Measurements from ENCODE around the gene C6. TPM values are rescaled to one million over a fixed set of nuclear protein-coding genes. Genes with fewer than 3 reads are reported as not detected.

The C6 gene
- total RNA-seq, 1 experiment from 2014 or later, result not detected

DNA sequence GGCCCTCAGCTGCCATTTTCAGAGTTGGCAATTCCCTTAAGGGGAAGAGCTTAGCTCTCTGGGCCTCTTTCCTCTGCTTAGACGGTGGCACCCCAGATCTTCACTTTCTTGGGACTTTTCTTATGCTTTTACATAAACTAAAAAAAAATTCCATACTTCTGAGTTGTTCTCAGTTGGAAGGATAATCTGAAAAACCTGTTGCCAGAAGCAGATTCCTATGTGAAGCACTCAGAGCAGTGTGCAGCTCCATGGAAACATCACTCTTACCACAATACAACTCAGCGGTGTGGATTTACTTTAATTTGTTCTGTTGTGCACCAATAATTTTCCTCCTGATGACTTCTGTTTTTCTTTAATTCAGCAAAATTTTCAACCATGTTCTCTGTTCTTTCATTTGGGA is 98.1 kb downstream of the C6 start:
- no TSS peak for BruUV-seq (replicated peaks)
- intact Hi-C loops (cut with micrococcal nuclease; ENCODE audit: unreplicated experiment), result no loop called here
- Histone ChIP-seq H3K27me3 (replicated peaks; ENCODE audit: control insufficient read depth, insufficient read depth, low read length) (no peaks in the 10 kb centered on the region), H3K36me3 (ENCODE audit: control insufficient read depth, insufficient read depth, low read length) (no peaks in the 10 kb centered on the region), H3K4me3 (ENCODE audit: low read depth, low read length) (no peak overlapping the region), H3K9me3 (no peaks in the 10 kb centered on the region), H3K4me1 (no peaks in the 10 kb centered on the region)
- TF ChIP-seq CTCF (IDR thresholded peaks at IDR 0.05; ENCODE audit: insufficient read depth in 1 of 2, low read depth in 1 of 2, low read length in 1 of 2, severe bottlenecking in 1 of 2, unreplicated experiment in 1 of 2), result no peak
- CTCF ChIA-PET, result interaction anchor here (0.9 kb wide), 1 partner anchor 211 kb away, joined by 6 read pairs; no protein-coding TSS in a partner anchor
- no peak overlapping the region for H3K27ac Mint-ChIP-seq (ENCODE audit: unreplicated experiment)
- no peaks in the 10 kb centered on the region for H3K36me3 Mint-ChIP-seq (ENCODE audit: insufficient read depth, unreplicated experiment)
- no peaks in the 10 kb centered on the region for H3K9me3 Mint-ChIP-seq (ENCODE audit: unreplicated experiment)
- no peak overlapping the region for H3K4me3 Mint-ChIP-seq (ENCODE audit: unreplicated experiment)
- POLR2A ChIA-PET, result no interaction called here
- H3K27me3 Mint-ChIP-seq (ENCODE audit: insufficient read depth, unreplicated experiment), result peaks cover 3% of the 10 kb centered on the region
- H3K4me1 Mint-ChIP-seq (ENCODE audit: low read depth, unreplicated experiment), result no peaks in the 10 kb centered on the region
- DNase-seq, result no peak

- POLR2A ChIA-PET, result no interaction called here
Observed at GRCh38 chr5:41112486-41113455, 100.6 kb downstream of the C6 start.

GRCh38 chr5:41109186-41109585 is 104.1 kb downstream of the C6 start:
- Mint-ChIP-seq H3K36me3 (ENCODE audit: insufficient read depth, unreplicated experiment) (no peaks in the 10 kb centered on the region), H3K27ac (ENCODE audit: unreplicated experiment) (no peak overlapping the region), H3K4me1 (ENCODE audit: low read depth, unreplicated experiment) (no peaks in the 10 kb centered on the region), H3K27me3 (ENCODE audit: insufficient read depth, unreplicated experiment) (peaks cover 2% of the 10 kb centered on the region), H3K9me3 (ENCODE audit: unreplicated experiment) (no peaks in the 10 kb centered on the region), H3K4me3 (ENCODE audit: unreplicated experiment) (no peak overlapping the region)
- no peaks in the 10 kb centered on the region for H3K36me3 ChIP-seq (ENCODE audit: control insufficient read depth, insufficient read depth, low read length)
- ChIA-PET POLR2A (no interaction called here), CTCF (no interaction called here)
- H3K4me1 ChIP-seq, result no peaks in the 10 kb centered on the region
- intact Hi-C loops (cut with micrococcal nuclease; ENCODE audit: unreplicated experiment), result no loop called here
- DNase-seq, result no peak
- no peak for TF ChIP-seq CTCF (IDR thresholded peaks at IDR 0.05; ENCODE audit: insufficient read depth in 1 of 2, low read depth in 1 of 2, low read length in 1 of 2, severe bottlenecking in 1 of 2, unreplicated experiment in 1 of 2)
- no peak overlapping the region for H3K4me3 ChIP-seq (ENCODE audit: low read depth, low read length)
- no peaks in the 10 kb centered on the region for H3K27me3 ChIP-seq (replicated peaks; ENCODE audit: control insufficient read depth, insufficient read depth, low read length)
- BruUV-seq (replicated peaks), result no TSS peak
- no peaks in the 10 kb centered on the region for H3K9me3 ChIP-seq

More at GRCh38 chr5:41112486-41113455, 100.6 kb downstream of the C6 start:
- no TSS peak for BruUV-seq (replicated peaks)
- Histone ChIP-seq H3K4me3 (ENCODE audit: low read depth, low read length) (no peak overlapping the region), H3K9me3 (no peaks in the 10 kb centered on the region), H3K4me1 (no peaks in the 10 kb centered on the region), H3K36me3 (ENCODE audit: control insufficient read depth, insufficient read depth, low read length) (no peaks in the 10 kb centered on the region), H3K27me3 (replicated peaks; ENCODE audit: control insufficient read depth, insufficient read depth, low read length) (no peaks in the 10 kb centered on the region)
- intact Hi-C loops (cut with micrococcal nuclease; ENCODE audit: unreplicated experiment), result no loop called here
- TF ChIP-seq CTCF (IDR thresholded peaks at IDR 0.05; ENCODE audit: insufficient read depth in 1 of 2, low read depth in 1 of 2, low read length in 1 of 2, severe bottlenecking in 1 of 2, unreplicated experiment in 1 of 2), result no peak
- H3K4me1 Mint-ChIP-seq (ENCODE audit: low read depth, unreplicated experiment), result no peaks in the 10 kb centered on the region
- CTCF ChIA-PET, result no interaction called here
- DNase-seq, result no peak
- H3K9me3 Mint-ChIP-seq (ENCODE audit: unreplicated experiment), result no peaks in the 10 kb centered on the region
- H3K27me3 Mint-ChIP-seq (ENCODE audit: insufficient read depth, unreplicated experiment), result peaks cover 3% of the 10 kb centered on the region
- no peak overlapping the region for H3K27ac Mint-ChIP-seq (ENCODE audit: unreplicated experiment)
- no peak overlapping the region for H3K4me3 Mint-ChIP-seq (ENCODE audit: unreplicated experiment)
- H3K36me3 Mint-ChIP-seq (ENCODE audit: insufficient read depth, unreplicated experiment), result no peaks in the 10 kb centered on the region

All from Caco-2 (cell line).